HepG2 (cell line): ENCODE results near the gene SUN1. TPM values are rescaled to one million over a fixed set of nuclear protein-coding genes. Genes with fewer than 3 reads are reported as not detected.

Experiments
- ATAC-seq: fragments of 200-7000 bp; cut with Tn5 transposase; 3 replicates; pipeline ENCODE4 v1.9.1; 2020; ENCODE audit warnings: mild to moderate bottlenecking, moderate library complexity
- BruUV-seq: library from RNA; stranded (reverse); fragments of 400-500 nt; replicated peaks from 2 replicates; lab custom pipeline; 2021; lab: Mats Ljungman, UMichigan
- CTCF ChIA-PET: fragments of 300-600 bp; formaldehyde crosslinking; extraction: SDS; loops from one replicate; lab custom pipeline; 2021; ENCODE audit warnings: low total read pairs, inconsistent platforms, low intra/inter-chr PET ratio; lab: Yijun Ruan, JAX
- POLR2A ChIA-PET: fragments of 350-600 bp; sonication (Branson Sonifier 250); formaldehyde crosslinking; loops from one replicate; lab custom pipeline; 2020; ENCODE audit warnings: antibody characterized with exemption, inconsistent platforms; lab: Yijun Ruan, JAX
- DNase-seq: peaks from one replicate; pipeline ENCODE4 v3.0.0-alpha.2; 2015; ENCODE audit warnings: low spot score
- FAIRE-seq: peaks from 3 replicates; lab custom pipeline; 2011; peaks lifted over from hg19 to GRCh38; lab: Jason Lieb, UNC
- H2AFZ ChIP-seq: one replicate; pipeline ENCODE4 v1.6.1; 2011; ENCODE audit warnings: low read length, inconsistent platforms
- H3K27ac ChIP-seq: fragments of 300-600 bp; 3 replicates; pipeline ENCODE4 v1.8.0; 2011; ENCODE audit warnings: mixed run types, mild to moderate bottlenecking, mixed read lengths, low read length, inconsistent platforms; ENCODE audit not compliant: insufficient read depth; ENCODE audit errors: extremely low read length
- H3K27me3 ChIP-seq, 2 experiments: fragments of 200-600 bp in 1 of 2; 2 replicates in 1 of 2; 3 replicates in 1 of 2; pipeline versions ENCODE4 v1.6.0 to v1.8.0; 2011; ENCODE audit warnings: low read length in 2 of 2, mild to moderate bottlenecking in 2 of 2, moderate library complexity in 2 of 2, inconsistent platforms in 1 of 2; ENCODE audit not compliant: insufficient read depth in 2 of 2, control insufficient read depth in 1 of 2
- H3K36me3 ChIP-seq, 2 experiments: fragments of 200-600 bp in 1 of 2; replicated peaks in 1 of 2; 2 replicates in 1 of 2; 3 replicates in 1 of 2; pipeline versions ENCODE4 v1.5.1 to v1.8.0; 2011; ENCODE audit warnings: low read length in 2 of 2, inconsistent platforms in 1 of 2; ENCODE audit not compliant: insufficient read depth in 2 of 2, control insufficient read depth in 1 of 2
- H3K4me1 ChIP-seq: 2 replicates; pipeline ENCODE4 v1.5.1; 2012; ENCODE audit warnings: low read length, inconsistent platforms; ENCODE audit not compliant: insufficient read depth
- H3K4me2 ChIP-seq: 2 replicates; pipeline ENCODE4 v1.6.0; 2011; ENCODE audit warnings: low read depth, low read length, inconsistent platforms
- H3K4me3 ChIP-seq, 3 experiments: fragments of 200-600 bp in 1 of 3; sonication (generic), shearing (Covaris generic) in 1 of 3; replicated peaks in 1 of 3; 2 replicates each; pipeline ENCODE4 v1.5.1; 2011 to 2016; ENCODE audit warnings: low read length in 3 of 3, inconsistent platforms in 2 of 3, low read depth in 2 of 3, mild to moderate bottlenecking in 2 of 3, control low read depth in 1 of 3, mixed read lengths in 1 of 3; ENCODE audit not compliant: insufficient read depth in 1 of 3
- H3K79me2 ChIP-seq: one replicate; pipeline ENCODE4 v1.6.1; 2011; ENCODE audit warnings: low read length, inconsistent platforms; ENCODE audit not compliant: insufficient read depth
- H3K9ac ChIP-seq: 2 replicates; pipeline ENCODE4 v1.6.0; 2011; ENCODE audit warnings: mild to moderate bottlenecking, low read depth, low read length, inconsistent platforms; ENCODE audit not compliant: insufficient read depth
- H3K9me3 ChIP-seq: 2 replicates; pipeline ENCODE4 v1.5.1; 2012; ENCODE audit warnings: mild to moderate bottlenecking, low read length
- H4K20me1 ChIP-seq: 2 replicates; pipeline ENCODE4 v1.6.0; 2011; ENCODE audit warnings: inconsistent platforms, mild to moderate bottlenecking, low read length, moderate library complexity; ENCODE audit not compliant: insufficient read depth
- PAF1 ChIP-seq: IDR thresholded peaks from 2 replicates; pipeline ENCODE4 v1.6.1; 2016; ENCODE audit warnings: missing genetic modification reagents, missing compliant biosample characterization
- PRPF4 ChIP-seq: fragments of 200-400 bp; formaldehyde crosslinking; IDR thresholded peaks from 2 replicates; pipeline ENCODE4 v1.6.1; 2016; ENCODE audit warnings: low read length, low read depth; ENCODE audit not compliant: poor library complexity, severe bottlenecking
- TSC22D2 ChIP-seq: sonication (generic); formaldehyde crosslinking; IDR thresholded peaks from 2 replicates; pipeline ENCODE4 v1.5.1; 2020; ENCODE audit warnings: missing genetic modification reagents, mild to moderate bottlenecking, borderline replicate concordance
- ZNF160 ChIP-seq: sonication (generic); formaldehyde crosslinking; IDR thresholded peaks from 2 replicates; pipeline ENCODE4 v1.8.0; 2022; ENCODE audit warnings: mild to moderate bottlenecking, inconsistent platforms, missing genetic modification reagents
- ZNF703 ChIP-seq: sonication (generic); formaldehyde crosslinking; IDR thresholded peaks from 2 replicates; pipeline ENCODE4 v1.5.1; 2020; ENCODE audit warnings: missing genetic modification reagents, mild to moderate bottlenecking, moderate library complexity, borderline replicate concordance
- ZNF777 ChIP-seq: sonication (generic); formaldehyde crosslinking; IDR thresholded peaks from 2 replicates; pipeline ENCODE4 v1.4.0; 2020; ENCODE audit warnings: missing genetic modification reagents
- WGBS: methylation state at CpG from one replicate; pipeline ENCODE4 v1.1.6; 2017; ENCODE audit warnings: low lambda C conversion rate; 5-methylcytosine and 5-hydroxymethylcytosine counted together
- in situ Hi-C: cut with HindIII; loops from 2 replicates; pipeline ENCODE4 v1.10.0; 2017; ENCODE audit warnings: low pct_unique_long_range_greater_than_20kb; ENCODE audit not compliant: extremely low pct_ligation_motif_present
- intact Hi-C: fragments of 100-400 bp; cut with micrococcal nuclease; formaldehyde crosslinking; loops from one replicate; pipeline ENCODE4 v1.10.0; 2022; ENCODE audit not compliant: unreplicated experiment
- polyA plus RNA-seq, 8 experiments: library from polyadenylated mRNA; depleted of rRNA in 3 of 8; stranded (reverse) in 7 of 8; unstranded in 1 of 8; fragments of >200 nt; fragmentation: Illumina TruSeq in 4 of 8; extraction: Trizol in 4 of 8; gene quantifications; 2 replicates each; pipeline versions ENCODE4 v1.2.1 to v1.2.3, GENCODE V29; 2011 to 2016; ENCODE audit warnings: low read depth in 4 of 8, missing spikeins in 1 of 8, mixed read lengths in 1 of 8; ENCODE audit not compliant: insufficient read depth in 1 of 8
- total RNA-seq, 5 experiments: library from RNA; depleted of rRNA; stranded (reverse); fragments of >200 nt; fragmentation: Illumina TruSeq; extraction: Trizol; gene quantifications; 2 replicates each; pipeline ENCODE4 v1.2.3, GENCODE V29; 2016; ENCODE audit warnings: low read depth in 1 of 5
- TF ChIP-seq, protein P1 (sequence below): IDR thresholded peaks from 2 replicates; pipeline ENCODE4 v1.6.1; 2016; ENCODE audit warnings: low read depth, missing genetic modification reagents, missing compliant biosample characterization

The SUN1 gene
- total and polyA plus RNA-seq, 2 of the 13 experiments (the other 11 are each of a cell fraction or from before 2014, with no cell fraction given) = 47.0 to 126 TPM

DNA sequence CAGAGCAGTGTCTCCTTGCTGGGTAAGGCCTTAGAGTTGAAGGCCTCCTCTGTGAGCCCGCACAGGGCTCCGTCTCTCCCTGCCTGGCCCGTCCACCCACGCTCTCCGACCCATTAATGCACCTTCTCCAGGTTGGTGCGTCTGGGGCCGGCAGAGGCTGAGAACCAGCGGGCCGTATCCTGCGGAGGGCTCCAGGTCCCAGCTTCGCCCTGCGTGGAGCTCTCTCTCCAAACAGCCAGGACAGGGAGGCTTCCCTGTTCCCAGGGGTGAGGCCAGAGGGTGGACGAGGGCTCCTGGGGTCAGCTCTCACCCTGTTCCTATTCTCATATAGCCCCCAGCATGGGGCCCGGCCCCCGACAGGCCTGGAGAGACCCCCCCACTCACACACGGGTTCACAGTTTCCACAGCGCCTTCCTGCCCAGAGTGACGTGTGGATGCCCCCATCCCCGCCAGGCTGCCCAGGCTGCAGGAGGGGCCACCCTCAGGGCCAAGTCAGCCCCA lies 78.7 kb downstream of the SUN1 start:
- H3K27me3 ChIP-seq = no peaks in the 10 kb centered on the region; a peak in 1 of 5 replicates
- in situ Hi-C loops (no loop called here), intact Hi-C loops (no loop called here)
- H3K4me3 ChIP-seq = no peak overlapping the region
- no peak for FAIRE-seq
- no peak overlapping the region for H3K4me2 ChIP-seq
- H3K27ac ChIP-seq = no peak overlapping the region
- ATAC-seq = no peak
- DNase-seq = no peak
- POLR2A ChIA-PET = interaction anchor here (1.9 kb wide), 1 partner anchor 9 kb away, joined by 6 read pairs; no protein-coding TSS in a partner anchor
- H2AFZ ChIP-seq = no peak overlapping the region
- H3K4me1 ChIP-seq = peaks cover 8% of the 10 kb centered on the region; the same call in 1 of the 2 replicates
- H3K79me2 ChIP-seq = no peaks in the 10 kb centered on the region
- H4K20me1 ChIP-seq = no peaks in the 10 kb centered on the region
- no peaks in the 10 kb centered on the region for H3K9me3 ChIP-seq
- H3K36me3 ChIP-seq = no peaks in the 10 kb centered on the region
- H3K9ac ChIP-seq = no peak overlapping the region
- CTCF ChIA-PET = no interaction called here
- BruUV-seq = no TSS peak
- TF ChIP-seq ZNF703 (CRISPR knock-in tag) (no peak), PRPF4 (no peak), TSC22D2 (no peak), ZNF160 (no peak), PAF1 (CRISPR knock-in tag) (no peak), ZNF777 (CRISPR knock-in tag) (no peak)
- TF ChIP-seq, protein P1, sequence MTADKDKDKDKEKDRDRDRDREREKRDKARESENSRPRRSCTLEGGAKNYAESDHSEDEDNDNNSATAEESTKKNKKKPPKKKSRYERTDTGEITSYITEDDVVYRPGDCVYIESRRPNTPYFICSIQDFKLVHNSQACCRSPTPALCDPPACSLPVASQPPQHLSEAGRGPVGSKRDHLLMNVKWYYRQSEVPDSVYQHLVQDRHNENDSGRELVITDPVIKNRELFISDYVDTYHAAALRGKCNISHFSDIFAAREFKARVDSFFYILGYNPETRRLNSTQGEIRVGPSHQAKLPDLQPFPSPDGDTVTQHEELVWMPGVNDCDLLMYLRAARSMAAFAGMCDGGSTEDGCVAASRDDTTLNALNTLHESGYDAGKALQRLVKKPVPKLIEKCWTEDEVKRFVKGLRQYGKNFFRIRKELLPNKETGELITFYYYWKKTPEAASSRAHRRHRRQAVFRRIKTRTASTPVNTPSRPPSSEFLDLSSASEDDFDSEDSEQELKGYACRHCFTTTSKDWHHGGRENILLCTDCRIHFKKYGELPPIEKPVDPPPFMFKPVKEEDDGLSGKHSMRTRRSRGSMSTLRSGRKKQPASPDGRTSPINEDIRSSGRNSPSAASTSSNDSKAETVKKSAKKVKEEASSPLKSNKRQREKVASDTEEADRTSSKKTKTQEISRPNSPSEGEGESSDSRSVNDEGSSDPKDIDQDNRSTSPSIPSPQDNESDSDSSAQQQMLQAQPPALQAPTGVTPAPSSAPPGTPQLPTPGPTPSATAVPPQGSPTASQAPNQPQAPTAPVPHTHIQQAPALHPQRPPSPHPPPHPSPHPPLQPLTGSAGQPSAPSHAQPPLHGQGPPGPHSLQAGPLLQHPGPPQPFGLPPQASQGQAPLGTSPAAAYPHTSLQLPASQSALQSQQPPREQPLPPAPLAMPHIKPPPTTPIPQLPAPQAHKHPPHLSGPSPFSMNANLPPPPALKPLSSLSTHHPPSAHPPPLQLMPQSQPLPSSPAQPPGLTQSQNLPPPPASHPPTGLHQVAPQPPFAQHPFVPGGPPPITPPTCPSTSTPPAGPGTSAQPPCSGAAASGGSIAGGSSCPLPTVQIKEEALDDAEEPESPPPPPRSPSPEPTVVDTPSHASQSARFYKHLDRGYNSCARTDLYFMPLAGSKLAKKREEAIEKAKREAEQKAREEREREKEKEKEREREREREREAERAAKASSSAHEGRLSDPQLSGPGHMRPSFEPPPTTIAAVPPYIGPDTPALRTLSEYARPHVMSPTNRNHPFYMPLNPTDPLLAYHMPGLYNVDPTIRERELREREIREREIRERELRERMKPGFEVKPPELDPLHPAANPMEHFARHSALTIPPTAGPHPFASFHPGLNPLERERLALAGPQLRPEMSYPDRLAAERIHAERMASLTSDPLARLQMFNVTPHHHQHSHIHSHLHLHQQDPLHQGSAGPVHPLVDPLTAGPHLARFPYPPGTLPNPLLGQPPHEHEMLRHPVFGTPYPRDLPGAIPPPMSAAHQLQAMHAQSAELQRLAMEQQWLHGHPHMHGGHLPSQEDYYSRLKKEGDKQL = no peak
- 91% methylated on average over 8 of the region's 19 CpGs for WGBS
